ENCODE measurements around the gene DTX2. TPM values are rescaled to one million over a fixed set of nuclear protein-coding genes. Genes with fewer than 3 reads are reported as not detected.
"Not testable (repeated sequence)": the region's sequence is repeated elsewhere in the genome, so short reads cannot be mapped to it uniquely, and the experiment has no call there.

DTX2 gene
- total RNA-seq, 1 donor from 2014 or later: 5.8 TPM

GRCh38 chr7:76504351-76505167 lies 43.0 kb downstream of the DTX2 start:
- DNase-seq; intact Hi-C loops (cut with micrococcal nuclease); H3K4me3 ChIP-seq; H3K27ac ChIP-seq (replicated peaks); H3K9me3 ChIP-seq (replicated peaks); H3K4me1 ChIP-seq; H3K27me3 ChIP-seq (ENCODE audit: low read depth): not testable (repeated sequence)
- H3K36me3 ChIP-seq: peaks cover 10% of the 10 kb centered on the region

DNA sequence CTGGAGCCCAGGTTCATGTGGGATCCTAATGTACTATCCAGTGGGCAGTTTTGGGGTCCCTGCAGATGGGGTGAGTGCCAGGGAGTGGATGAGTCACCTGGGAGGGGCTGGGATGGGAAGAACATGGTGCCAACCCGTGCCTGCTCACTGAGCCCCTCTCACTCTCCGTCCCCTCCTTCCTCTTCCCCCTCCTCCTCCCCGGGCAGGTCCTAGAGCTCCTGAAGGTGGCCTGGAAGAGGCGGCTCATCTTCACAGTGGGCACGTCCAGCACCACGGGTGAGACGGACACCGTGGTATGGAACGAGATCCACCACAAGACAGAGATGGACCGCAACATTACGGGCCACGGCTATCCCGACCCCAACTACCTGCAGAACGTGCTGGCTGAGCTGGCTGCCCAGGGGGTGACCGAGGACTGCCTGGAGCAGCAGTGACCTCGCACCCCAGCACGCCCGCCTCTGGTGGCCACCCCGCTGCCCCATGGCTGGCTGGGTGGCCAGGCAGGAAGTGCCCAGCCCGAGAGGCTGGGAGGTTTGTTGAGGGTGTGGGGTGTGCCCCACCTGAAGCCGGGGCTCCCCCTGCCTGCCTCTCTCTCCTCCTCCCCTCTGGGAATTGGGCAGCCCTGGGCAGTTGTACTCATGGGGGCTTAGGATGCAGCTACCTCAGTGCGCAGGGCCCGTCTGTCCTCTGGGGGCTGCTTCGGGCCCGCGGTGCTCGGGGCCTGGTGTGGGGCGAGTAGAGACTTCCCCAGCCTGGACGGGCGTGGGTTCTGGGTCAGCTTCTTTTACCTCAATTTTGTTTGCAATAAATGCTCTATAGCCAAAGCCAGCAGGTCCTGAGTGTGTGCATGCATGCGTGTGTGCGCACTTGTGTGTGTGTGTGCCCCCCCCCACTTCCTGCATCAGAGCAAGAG lies 43.9 kb downstream of the DTX2 start:
- Histone ChIP-seq H3K27ac (replicated peaks) (no peak overlapping the region), H3K9me3 (replicated peaks) (no peaks in the 10 kb centered on the region), H3K4me3 (no peak overlapping the region), H3K27me3 (ENCODE audit: low read depth) (no peaks in the 10 kb centered on the region), H3K4me1 (peaks cover 4% of the 10 kb centered on the region), H3K36me3 (peaks cover 10% of the 10 kb centered on the region)
- no peak for DNase-seq
- intact Hi-C loops (cut with micrococcal nuclease): no loop called here
- TF ChIP-seq, protein P1, sequence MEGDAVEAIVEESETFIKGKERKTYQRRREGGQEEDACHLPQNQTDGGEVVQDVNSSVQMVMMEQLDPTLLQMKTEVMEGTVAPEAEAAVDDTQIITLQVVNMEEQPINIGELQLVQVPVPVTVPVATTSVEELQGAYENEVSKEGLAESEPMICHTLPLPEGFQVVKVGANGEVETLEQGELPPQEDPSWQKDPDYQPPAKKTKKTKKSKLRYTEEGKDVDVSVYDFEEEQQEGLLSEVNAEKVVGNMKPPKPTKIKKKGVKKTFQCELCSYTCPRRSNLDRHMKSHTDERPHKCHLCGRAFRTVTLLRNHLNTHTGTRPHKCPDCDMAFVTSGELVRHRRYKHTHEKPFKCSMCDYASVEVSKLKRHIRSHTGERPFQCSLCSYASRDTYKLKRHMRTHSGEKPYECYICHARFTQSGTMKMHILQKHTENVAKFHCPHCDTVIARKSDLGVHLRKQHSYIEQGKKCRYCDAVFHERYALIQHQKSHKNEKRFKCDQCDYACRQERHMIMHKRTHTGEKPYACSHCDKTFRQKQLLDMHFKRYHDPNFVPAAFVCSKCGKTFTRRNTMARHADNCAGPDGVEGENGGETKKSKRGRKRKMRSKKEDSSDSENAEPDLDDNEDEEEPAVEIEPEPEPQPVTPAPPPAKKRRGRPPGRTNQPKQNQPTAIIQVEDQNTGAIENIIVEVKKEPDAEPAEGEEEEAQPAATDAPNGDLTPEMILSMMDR (IDR thresholded peaks at IDR 0.05; ENCODE audit: borderline replicate concordance): no peak

- Histone ChIP-seq H3K27ac (replicated peaks) (no peak overlapping the region), H3K9me3 (replicated peaks) (no peaks in the 10 kb centered on the region), H3K27me3 (ENCODE audit: low read depth) (no peaks in the 10 kb centered on the region), H3K4me3 (no peak overlapping the region), H3K36me3 (peaks cover 10% of the 10 kb centered on the region), H3K4me1 (peaks cover 6% of the 10 kb centered on the region)
- DNase-seq: no peak
- intact Hi-C loops (cut with micrococcal nuclease): no loop called here
- TF ChIP-seq, protein P1 (IDR thresholded peaks at IDR 0.05; ENCODE audit: borderline replicate concordance): no peak
Measured at GRCh38 chr7:76506081-76506440, 44.6 kb downstream of the DTX2 start.

DNA sequence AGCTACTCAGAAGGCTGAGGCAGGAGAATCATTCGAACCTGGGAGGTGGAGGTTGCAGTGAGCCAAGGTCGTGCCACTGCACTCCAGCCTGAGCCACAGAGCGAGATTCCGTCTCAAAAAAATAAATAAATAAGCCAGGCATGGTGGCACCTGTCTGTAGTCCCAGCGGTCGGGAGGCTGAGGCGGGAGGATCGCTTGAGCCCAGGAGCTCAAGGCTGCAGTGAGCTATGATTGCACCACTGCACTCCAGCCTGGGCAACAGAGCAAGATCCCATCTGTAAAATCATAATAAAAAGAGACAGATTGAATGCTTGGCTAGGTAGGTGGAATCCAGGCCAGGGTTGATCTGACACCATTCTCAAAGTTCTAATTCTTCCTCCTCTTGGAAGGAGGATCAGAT lies 45.1 kb downstream of the DTX2 start:
- H3K9me3 ChIP-seq (replicated peaks); H3K27me3 ChIP-seq (ENCODE audit: low read depth); intact Hi-C loops (cut with micrococcal nuclease); H3K27ac ChIP-seq (replicated peaks); DNase-seq; H3K4me1 ChIP-seq; H3K4me3 ChIP-seq: not testable (repeated sequence)
- peaks cover 10% of the 10 kb centered on the region for H3K36me3 ChIP-seq

DNA sequence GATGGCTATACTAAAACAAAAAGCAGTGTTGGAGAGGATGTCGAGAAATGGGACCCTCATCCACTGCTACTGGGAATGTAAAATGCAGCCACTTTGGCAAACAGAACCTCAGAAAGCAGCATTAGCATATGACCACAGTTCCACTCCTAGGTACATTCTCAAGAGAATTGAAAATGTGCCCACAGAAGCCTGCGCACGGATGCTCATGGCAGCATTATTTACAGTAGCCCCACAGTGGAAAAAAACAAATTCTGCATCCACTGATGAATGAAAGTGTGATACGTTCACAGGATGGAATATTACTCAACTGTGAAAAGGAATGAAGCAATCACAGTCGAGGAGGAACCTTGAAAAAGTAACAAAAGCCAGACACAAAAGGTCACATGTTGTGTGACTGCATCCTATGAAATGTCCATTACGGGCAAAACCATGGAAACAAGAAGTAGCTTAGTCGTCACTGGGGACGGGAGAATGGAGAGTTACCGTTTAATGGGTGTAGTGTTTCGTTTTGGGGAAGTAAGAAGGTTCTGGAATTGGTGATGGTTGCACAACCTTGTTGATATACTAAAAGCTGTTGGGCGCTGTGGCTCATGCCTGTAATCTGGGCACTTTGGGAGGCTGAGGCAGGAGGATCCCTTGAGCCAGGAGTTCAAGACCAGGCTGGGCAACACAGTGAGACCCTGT lies 46.4 kb downstream of the DTX2 start:
- TF ChIP-seq, protein P1 (IDR thresholded peaks at IDR 0.05; ENCODE audit: borderline replicate concordance): no peak
- H3K9me3 ChIP-seq (replicated peaks): no peaks in the 10 kb centered on the region
- peaks cover 10% of the 10 kb centered on the region for H3K36me3 ChIP-seq
- no peak overlapping the region for H3K4me3 ChIP-seq
- H3K27ac ChIP-seq (replicated peaks): no peak overlapping the region
- DNase-seq: no peak
- H3K4me1 ChIP-seq: peaks cover 7% of the 10 kb centered on the region
- intact Hi-C loops (cut with micrococcal nuclease): no loop called here
- no peaks in the 10 kb centered on the region for H3K27me3 ChIP-seq (ENCODE audit: low read depth)

Measured in left ventricle myocardium inferior (tissue), 1 donor.